Suppressor macrophage treated with lipopolysaccharide for 4 hours (primary cell): ENCODE measurements around the gene NR1D2.
"Not testable (repeated sequence)": the region's sequence is repeated elsewhere in the genome, so short reads cannot be mapped to it uniquely, and the experiment has no call there.

ENCODE experiments used
- DNase-seq: peaks from one replicate; pipeline ENCODE4 v3.0.0-alpha.2; 2020

NR1D2 gene

DNA sequence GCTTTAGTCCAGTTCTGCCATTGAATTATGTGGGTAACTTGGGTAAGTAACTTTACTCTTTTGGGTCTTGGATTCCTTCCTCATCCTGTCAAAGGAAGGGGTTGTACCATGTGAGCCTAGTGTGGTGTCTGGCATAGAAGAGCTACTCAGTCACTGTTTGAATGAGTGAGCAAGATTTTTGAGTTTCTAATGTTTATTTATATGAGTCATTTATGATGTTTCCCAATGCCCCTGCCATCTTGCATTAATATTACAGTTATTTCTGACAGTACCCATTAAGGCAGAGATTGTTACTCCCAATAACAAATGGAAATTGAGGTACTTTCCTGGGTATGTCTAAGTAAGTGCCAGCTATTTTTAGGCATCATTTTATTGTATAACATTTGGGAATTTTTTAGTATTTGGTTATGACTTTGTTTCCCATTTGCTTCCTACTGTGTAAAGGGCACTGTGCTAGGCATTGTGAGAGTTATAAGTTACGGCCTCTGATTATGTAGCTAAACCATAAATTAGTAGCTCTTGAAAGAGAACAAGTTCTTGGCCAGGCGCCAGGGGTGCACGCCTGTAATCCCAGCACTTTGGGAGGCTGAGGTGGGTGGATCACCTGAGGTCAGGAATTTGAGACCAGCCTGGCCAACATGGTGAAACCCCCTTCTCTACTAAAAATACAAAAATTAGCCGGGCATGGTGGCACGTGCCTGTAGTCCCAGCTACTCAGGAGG is 23.5 kb downstream of the NR1D2 start:
- peak; percentile 32 for DNase-seq

DNA sequence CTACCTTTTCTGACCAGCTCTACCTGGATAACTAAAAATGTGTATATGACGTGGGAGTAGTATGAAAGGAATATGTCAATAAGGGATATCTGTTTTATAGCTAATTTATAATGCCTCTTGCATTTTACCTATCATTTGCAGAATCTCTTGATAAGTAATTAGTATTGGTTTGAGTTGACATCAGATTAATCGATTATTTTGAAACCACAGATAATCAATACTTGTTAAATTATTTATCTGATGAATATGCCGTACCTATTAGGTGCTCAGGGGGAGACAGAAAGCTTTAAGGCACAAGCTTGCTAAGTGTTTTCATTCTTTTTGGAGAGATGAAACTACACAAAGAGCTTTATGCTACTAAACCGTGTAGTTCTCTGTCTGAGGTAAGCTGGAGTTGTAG is 24.3 kb downstream of the NR1D2 start:
- DNase-seq, result no peak

DNA sequence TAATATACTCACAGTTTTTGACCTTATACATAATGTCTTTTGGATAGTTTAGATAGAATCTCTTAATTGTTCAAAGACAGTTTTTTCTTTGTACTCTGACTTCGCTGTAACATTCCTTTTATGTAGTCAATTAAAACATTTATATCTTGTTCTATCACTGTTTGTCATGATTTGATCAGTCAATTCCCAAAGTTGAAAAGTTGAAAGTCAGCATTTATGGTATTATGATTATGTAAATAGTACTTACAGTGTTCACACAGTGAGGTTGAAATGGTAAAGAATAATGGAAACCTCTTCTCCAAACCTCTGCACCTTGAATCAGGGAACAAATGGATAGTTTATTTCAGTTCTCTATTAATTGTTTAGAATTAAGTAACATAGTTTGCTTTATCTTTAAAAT is 26.6 kb downstream of the NR1D2 start:
- no peak for DNase-seq

- no peak for DNase-seq
Observed at GRCh38 chr3:23976555-23976954, 31.5 kb downstream of the NR1D2 start.

DNA sequence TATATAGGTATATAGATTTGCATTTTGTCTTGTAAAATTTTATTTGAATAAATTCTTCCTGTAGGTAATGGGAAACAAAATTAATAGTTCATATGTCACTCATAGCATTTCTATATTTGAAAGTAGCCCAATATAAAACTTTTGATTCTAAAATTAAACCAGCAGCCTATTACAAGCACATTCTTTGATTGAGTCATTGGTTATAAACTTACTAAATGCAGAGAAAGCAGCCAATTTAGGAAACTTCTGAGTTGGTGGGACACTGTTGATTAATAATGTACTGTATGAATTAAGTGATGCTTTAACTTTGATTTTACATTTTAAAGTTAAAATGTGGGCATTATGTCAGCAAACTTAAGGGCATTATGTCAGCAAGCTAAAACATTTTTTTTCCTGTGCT is 34.5 kb downstream of the NR1D2 start:
- no peak for DNase-seq

DNA sequence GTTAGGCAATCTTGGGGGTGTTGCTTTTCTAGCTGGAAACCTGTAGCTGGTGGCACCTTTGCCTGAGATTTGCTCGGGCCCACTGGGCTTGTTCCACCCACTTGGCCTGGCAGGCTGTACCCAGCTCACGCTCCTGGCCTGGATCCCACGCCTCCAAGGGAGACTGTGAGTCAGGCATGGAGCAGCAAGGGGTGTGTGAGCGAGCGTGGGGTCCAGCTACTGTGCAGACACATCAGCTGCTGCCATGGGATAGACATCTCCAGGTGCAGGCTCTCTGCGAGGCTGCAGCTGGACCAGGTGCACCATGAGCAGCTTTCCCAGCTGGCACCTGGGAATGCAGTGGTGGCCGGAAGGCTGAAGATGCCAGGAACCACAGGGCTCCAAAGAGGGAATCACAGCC is 36.0 kb downstream of the NR1D2 start:
- DNase-seq, result no peak

DNA sequence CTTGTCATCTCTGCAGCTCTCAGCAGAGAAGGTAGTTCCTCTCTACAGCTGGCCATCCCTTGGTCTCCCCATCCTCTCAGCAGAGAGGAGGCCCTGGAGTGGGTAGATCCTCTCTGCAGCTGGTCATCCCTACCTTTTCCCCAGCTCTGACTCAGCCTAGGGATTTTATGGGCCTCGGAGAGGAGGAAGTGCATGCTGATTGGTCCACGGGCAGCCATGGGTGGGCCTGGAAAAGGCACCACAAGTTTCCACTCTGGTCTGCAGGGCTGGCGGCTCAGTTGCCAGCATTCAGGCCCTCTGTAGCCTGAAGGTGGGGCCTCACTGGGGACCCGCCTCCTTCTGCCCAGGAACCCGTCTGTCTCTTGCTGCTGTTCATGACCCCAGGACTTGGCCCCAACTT is 36.9 kb downstream of the NR1D2 start:
- no peak for DNase-seq

DNA sequence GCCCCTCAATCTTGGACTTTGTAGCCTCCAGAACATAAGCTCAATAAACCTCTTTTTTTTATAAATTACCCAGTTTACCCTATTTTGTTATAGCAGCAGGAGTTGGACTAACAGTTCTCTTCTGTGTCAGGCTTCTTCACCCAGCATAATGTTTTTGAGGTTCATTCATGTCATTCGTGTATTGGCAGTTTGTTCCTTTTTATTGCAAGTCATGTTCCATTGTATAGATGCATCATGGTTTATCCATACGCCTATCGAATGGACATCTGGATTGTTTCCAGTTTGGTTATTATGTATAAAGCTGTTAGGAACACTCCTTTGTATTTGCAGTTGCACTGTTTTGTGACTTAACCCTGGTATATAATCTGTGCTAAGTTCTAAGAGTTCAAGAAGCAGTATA is 39.8 kb downstream of the NR1D2 start:
- no peak for DNase-seq

DNA sequence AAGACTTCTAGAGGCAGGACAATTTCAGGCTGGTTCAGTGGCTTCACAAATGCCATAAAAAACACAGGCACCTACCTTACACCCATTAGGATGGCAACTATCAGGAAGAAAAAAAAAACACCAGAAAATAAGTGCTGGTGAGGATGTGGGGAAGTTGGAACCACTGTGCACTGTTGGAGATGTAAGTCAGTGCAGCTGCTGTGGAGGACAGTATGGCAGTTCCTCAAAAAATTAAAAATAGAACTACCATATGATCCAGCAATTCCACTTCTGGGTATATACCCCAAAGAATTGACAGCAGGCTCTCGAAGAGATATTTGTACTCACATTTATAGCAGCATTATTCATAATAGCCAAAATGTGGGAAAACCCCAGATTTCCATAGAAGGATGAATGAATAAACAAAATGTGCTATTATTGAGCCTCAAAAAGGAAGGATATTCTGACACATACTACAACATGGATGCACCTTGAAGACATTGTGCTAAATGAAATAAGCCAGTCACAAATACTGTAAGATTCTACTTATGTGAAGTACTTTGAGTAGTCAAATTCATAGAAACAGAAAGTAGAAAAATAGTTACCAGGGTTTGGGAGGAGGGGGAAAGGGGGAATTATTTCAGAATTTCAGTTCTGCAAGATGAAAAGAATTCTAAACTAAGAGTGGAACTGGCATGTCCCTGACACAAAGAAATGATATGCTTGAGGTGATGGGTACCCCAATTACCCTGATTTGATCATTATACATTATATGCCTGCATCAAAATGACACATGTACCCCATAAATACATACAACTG is 40.9 kb downstream of the NR1D2 start:
- DNase-seq, result peak; percentile 23

- DNase-seq, result peak; percentile 52
Observed at GRCh38 chr3:23987356-23987755, 42.3 kb downstream of the NR1D2 start.

DNA sequence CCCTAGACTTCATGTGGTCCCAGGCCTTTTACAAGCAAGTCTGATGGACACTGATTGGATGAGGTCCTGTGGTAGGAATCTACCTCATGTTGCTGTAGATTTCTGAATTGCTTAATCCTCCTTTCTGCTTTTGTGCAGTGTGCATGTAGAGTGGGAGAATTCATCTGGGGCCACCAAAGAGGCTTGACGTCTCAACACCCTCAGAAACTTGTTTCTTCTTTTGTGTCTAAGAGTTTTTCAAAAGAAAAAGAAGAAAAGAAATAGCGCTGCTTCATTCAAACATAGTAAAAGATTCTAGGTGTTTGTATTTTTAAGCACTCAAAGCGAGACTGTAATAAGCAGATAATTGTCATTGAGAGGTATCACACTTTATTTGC is 46.2 kb downstream of the NR1D2 start:
- no peak for DNase-seq

DNA sequence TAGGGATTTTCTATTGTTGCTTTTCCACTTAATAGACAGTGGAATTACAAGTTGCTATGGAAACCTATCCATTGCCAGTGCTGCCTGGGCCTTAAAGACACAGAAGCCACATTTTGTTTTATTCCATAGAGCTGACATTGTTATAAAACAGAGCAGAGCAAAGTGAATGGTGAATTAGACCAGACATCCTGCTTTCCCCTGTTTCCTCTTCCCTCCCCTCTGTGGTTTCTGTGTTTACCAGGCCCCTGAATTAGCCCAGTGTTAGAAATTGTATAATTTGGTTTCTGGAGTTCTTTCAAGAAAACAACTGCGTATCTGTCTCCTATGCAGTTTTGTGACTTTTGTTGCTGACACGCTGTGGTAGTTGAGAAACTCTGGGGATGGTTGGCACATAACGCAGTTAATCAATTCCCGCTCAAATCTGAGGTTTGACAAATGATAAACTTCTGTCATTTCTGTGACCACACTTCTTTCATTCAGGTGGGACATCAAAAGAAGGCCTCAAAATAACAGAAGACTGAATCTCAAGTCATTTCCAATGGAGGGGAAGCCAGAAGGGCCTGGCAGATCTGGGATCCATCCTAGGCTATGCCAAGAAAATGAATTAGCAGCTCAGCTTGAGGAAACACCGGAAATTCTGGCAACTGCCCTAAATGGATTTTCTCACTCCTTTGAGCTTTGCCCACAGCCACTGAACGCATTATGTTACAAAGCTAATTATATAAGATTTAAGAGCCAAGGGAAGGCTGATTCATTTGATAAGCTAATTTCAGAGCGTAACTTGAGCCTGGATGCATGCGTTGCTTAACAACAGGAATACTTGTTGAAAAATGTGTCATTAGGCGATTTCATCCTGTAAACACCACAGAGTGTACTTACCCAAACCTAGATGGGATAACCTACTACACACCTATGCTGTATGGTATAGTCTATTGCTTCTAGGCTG is 46.9 kb downstream of the NR1D2 start:
- DNase-seq, result no peak

DNA sequence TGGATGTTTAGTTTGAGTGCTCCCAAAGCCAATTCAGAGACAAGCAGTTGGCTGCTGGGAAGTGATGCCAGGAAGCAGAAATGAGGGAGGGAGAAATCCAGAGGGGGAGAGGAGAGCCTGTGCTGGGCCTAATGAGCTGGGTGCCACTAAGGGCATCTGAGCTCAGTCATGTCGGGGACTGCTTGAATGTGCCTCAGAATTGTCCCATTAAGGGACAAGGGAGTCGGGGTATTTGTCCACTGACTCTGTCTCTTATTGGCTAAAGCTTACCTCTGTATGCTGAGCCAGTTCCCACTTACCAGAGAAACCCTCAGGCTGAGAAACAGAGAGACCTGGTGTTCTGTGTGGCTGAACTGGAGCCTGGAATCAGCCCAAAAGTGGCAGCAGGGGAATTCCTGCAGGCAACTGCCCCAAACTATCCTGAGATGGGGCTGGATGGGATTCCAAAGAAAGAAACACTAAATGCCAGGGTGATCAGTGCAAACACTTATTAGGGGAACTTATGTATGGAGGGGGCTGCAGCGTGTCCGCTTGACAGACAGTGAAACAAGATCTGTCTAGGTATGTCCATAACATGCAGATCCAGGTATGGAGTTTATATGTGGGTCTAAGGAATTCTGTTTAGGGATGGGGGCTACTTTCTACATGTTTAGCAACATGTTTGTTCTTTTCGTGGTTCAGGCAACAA is 48.6 kb downstream of the NR1D2 start:
- no peak for DNase-seq

GRCh38 chr3:23994244-23994569 is 49.1 kb downstream of the NR1D2 start:
- no peak for DNase-seq

DNA sequence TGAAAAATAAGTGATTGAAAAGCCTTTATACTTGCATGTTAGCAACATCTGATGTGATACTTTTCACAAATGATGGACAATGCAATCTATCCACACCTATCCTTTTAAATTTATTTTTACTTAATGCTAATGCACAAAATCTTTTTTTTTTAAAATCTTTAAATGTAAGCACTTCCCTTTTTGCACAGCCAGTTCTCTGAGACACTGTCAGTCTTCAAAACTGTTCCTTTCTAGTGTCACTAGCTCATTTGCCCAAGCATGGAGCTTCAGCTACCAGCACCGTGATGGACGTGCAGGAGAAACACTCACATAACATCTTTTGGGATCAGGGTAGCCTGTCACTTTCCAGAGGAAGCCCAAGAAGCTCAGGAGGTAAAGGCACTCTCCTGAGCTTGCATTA is 50.1 kb downstream of the NR1D2 start:
- DNase-seq, result no peak

DNA sequence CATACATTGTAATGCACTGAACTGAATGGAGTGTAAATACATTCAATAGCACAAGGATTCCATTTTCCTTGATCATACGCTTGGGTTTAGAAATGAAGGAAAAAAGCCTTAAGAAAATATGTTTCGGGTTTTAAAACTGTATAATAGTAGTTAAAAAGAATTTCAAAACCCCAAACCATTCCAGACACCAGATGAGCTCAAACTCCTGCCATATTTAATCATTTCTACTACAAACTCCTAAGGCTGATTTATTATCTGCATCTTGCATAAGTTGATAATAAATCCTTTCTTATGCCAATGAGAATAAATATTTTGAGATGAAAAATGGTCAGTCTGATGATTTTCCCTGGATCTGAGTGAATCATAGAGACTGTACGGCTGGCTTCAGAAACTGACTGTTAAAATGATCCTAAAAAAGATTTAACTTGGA is 51.0 kb downstream of the NR1D2 start:
- no peak for DNase-seq

DNA sequence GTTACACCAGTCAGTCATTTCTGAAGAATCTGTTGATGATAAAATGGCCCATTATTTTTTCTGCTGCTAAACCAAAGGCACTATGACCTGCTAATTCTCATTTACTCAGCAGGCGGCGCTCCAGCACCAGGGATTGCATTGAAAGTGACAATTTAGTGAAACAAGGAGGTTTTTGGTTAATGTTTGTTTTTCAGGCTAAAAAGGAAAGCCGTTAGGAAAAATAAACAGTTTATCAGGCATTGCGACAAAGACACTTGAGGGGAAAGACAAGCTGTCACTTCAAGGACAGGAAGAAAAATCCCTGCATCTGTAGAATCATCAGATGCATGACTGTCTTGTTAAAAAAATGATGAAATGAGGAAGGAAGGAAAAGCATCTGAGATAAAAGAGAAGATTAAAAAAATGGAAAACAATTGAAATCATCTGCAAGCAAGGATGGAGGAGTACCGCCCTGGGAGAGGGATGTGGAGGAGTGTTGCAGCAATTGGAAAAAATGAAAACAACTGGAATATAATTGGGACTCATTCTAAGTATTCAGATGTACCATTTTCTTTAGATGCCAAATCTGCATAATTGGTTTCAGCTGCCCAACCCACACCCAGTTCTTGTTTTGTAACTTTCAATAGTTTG is 54.0 kb downstream of the NR1D2 start:
- peak; percentile 73 for DNase-seq

- no peak for DNase-seq
Observed at GRCh38 chr3:24002129-24002528, 57.0 kb downstream of the NR1D2 start.

DNA sequence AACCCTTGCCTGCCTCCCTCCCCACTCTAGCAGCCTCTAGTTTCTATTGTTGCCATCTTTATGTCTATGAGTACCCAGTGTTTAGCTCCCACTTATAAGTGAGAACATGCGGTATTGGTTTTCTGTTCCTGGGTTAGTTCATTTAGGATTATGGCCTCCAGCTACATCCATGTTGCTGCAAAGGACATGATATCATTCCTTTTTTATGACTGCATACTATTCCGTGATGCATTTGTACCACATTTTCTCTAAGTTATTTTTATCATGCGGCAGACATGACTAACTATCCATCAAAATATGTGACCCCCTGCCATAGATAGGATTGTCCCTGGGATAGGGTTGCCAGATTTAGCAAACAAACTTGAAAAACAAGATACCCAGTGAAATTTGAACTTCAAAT is 58.4 kb downstream of the NR1D2 start:
- DNase-seq, result no peak

DNA sequence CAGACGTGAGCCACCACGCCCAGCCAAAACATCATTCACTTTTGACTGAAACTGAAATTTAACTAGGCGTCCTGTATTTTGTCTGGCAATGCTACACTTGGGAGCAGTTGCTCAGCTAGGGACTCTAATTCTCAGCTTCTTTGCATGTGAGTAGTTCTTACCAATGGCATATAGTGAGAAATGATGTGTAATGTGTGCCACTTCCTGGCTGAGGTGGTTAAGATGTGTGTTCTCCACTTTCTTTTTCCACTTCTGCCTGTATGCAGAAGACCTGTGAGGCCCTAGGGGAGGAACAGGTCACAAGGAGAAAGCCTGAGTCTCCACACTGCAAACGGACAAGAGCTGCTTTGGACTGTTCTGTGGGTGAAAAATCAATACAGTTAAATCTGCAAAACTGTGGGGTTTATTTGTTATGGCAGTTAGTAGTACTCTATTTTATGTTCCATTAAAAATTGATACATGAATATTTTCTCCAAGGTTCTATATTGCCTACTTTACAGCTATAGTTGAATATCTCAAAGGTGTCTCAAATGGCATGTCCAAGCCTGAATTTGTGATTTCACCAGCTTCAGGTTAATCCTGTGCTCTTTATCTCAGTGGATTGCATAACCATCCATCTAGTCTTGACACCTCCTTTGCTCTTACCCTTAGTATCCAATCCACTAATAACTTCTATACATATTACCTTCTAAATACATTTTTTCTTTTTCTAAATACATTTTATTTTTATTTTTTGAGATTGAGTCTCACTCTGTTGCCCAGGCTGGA is 59.3 kb downstream of the NR1D2 start:
- DNase-seq, result no peak

DNA sequence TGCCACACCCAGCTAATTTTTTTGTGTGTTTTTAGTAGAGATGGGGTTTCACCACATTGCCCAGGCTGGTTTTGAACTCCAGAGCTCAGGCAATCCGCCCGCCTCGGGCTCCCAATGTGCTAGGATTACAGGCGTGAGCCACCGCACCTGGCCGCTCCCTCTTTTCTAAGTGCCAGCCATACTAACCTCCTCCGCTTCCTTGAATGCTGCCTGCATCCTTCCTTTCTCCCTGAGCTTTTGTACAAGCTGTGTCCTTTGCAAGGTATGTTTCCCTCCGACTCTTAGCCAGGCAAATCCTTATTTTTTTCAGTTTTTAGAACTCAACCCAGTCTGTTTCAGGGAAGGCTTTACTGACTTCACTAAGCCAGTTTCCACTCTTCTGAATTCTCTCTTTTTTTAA is 60.6 kb downstream of the NR1D2 start:
- no peak for DNase-seq

DNA sequence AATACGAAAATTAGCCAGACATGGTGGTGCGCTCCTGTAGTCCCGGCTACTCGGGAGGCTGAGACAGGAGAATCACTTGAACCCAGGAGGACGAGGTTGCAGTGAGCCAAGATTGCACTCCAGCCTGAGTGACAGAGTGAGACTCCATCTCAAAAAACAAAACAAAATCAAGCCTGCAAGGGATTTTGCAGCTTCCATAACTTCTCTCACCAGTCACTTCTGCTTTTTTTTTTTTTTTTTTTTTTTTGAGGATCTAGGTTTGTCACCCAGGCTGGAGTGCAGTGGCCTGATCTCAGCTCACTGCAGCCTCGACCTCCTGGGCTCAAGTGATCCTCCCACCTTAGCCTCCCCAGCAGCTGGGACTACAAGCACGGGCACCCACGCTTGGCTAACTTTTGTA is 65.7 kb downstream of the NR1D2 start:
- not testable (repeated sequence) for DNase-seq
